Astrocyte (in vitro differentiated cells and primary cell): ENCODE data around the gene NANOS2. TPM values are rescaled to one million over a fixed set of nuclear protein-coding genes. Genes with fewer than 3 reads are reported as not detected.

Experiments
- DNase-seq: peaks from one replicate; pipeline ENCODE4 v3.0.0-alpha.2; 2010; ENCODE audit warnings: low read depth
- FAIRE-seq: peaks from 2 replicates; lab custom pipeline; 2011; peaks lifted over from hg19 to GRCh38; lab: Jason Lieb, UNC
- H2AFZ ChIP-seq: 2 replicates; pipeline ENCODE4 v1.6.0; 2012; ENCODE audit warnings: low read depth, low read length, inconsistent platforms
- H3K27ac ChIP-seq: 2 replicates; pipeline ENCODE4 v1.5.1; 2011; ENCODE audit warnings: low read depth, low read length, inconsistent platforms
- H3K27me3 ChIP-seq: 2 replicates; pipeline ENCODE4 v1.6.0; 2011; ENCODE audit warnings: low read length, inconsistent platforms; ENCODE audit not compliant: insufficient read depth
- H3K36me3 ChIP-seq: 2 replicates; pipeline ENCODE4 v1.5.1; 2011; ENCODE audit warnings: low read length, inconsistent platforms; ENCODE audit not compliant: insufficient read depth
- H3K4me1 ChIP-seq: 2 replicates; pipeline ENCODE4 v1.5.1; 2011; ENCODE audit warnings: low read length, inconsistent platforms; ENCODE audit not compliant: insufficient read depth
- H3K4me2 ChIP-seq: 2 replicates; pipeline ENCODE4 v1.6.0; 2012; ENCODE audit warnings: low read length, inconsistent platforms
- H3K4me3 ChIP-seq: 2 replicates; pipeline ENCODE4 v1.5.1; 2011; ENCODE audit warnings: low read depth, mild to moderate bottlenecking, low read length, inconsistent platforms; ENCODE audit not compliant: insufficient read depth
- H3K79me2 ChIP-seq: 2 replicates; pipeline ENCODE4 v1.6.0; 2012; ENCODE audit warnings: mild to moderate bottlenecking, low read length, inconsistent platforms; ENCODE audit not compliant: insufficient read depth
- H3K9ac ChIP-seq: 2 replicates; pipeline ENCODE4 v1.6.0; 2012; ENCODE audit warnings: mild to moderate bottlenecking, low read length, inconsistent platforms
- H3K9me3 ChIP-seq: 2 replicates; pipeline ENCODE4 v1.5.1; 2012; ENCODE audit warnings: low read depth, mild to moderate bottlenecking, low read length, inconsistent platforms; ENCODE audit not compliant: insufficient read depth
- H4K20me1 ChIP-seq: 2 replicates; pipeline ENCODE4 v1.6.0; 2012; ENCODE audit warnings: low read length, inconsistent platforms; ENCODE audit not compliant: insufficient read depth
- H3K27ac Mint-ChIP-seq: one replicate; pipeline ENCODE4 v1.8.0; 2021; ENCODE audit warnings: mild to moderate bottlenecking, mixed read lengths; ENCODE audit not compliant: unreplicated experiment
- H3K27me3 Mint-ChIP-seq: one replicate; pipeline ENCODE4 v1.8.0; 2021; ENCODE audit warnings: low read depth, mixed read lengths; ENCODE audit not compliant: unreplicated experiment
- H3K36me3 Mint-ChIP-seq: one replicate; pipeline ENCODE4 v1.8.0; 2021; ENCODE audit warnings: low read depth, mixed read lengths; ENCODE audit not compliant: unreplicated experiment
- H3K4me1 Mint-ChIP-seq: one replicate; pipeline ENCODE4 v1.8.0; 2021; ENCODE audit warnings: low read depth, mixed read lengths; ENCODE audit not compliant: unreplicated experiment
- H3K4me3 Mint-ChIP-seq: one replicate; pipeline ENCODE4 v1.8.0; 2021; ENCODE audit warnings: mild to moderate bottlenecking, moderate library complexity, mixed read lengths; ENCODE audit not compliant: unreplicated experiment
- H3K9me3 Mint-ChIP-seq: one replicate; pipeline ENCODE4 v1.8.0; 2021; ENCODE audit warnings: mild to moderate bottlenecking, mixed read lengths; ENCODE audit not compliant: unreplicated experiment
- CTCF ChIP-seq: IDR thresholded peaks from 2 replicates; pipeline ENCODE4 v1.5.1; 2011; ENCODE audit warnings: low read depth, mild to moderate bottlenecking, inconsistent platforms, low read length, moderate library complexity; ENCODE audit not compliant: insufficient read depth
- EZH2 ChIP-seq: IDR thresholded peaks from 2 replicates; pipeline ENCODE4 v1.6.1; 2012; ENCODE audit warnings: mild to moderate bottlenecking, low read length, inconsistent platforms; ENCODE audit not compliant: insufficient read depth
- total RNA-seq: library from RNA; stranded (reverse); gene quantifications from 2 replicates; pipeline ENCODE4 v1.2.1, GENCODE V29; 2021

The NANOS2 gene
- total RNA-seq, 1 donor from 2014 or later, result not detected

DNA sequence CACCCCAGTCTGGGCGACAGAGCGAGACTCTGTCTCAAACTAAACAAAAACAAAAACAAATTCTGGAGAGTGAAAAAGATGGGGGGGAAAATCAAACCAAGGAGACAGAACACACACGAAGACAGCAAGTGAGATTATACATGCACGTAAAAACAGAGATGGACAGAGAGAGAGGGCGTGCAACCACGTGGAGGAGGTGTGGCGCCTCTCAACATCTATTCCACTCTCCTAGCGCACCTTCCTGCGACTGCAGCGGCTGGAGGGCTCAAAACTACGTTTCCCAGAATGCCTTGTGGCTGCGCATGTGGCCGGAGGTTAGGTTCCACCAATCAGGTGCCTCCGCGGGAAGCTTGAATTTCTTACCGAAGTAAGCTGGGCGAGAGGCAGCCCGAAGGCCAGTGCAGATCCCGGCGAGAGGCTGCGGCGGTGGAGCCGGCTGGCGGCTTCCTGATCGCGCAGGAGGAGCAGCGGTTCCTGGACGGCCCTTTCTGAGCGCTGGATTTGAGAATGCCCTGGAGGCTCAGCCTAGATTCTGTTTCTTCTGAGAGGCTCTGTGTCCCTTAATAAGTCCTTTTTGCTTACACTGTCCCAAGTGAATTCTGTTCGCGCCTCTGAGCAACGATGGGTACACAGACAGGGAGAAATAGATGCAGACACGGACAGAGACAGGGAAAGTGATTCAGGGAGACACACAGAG lies 13.1 kb upstream of the NANOS2 start:
- Mint-ChIP-seq H3K4me3 (no peak overlapping the region), H3K27ac (no peak overlapping the region), H3K4me1 (no peaks in the 10 kb centered on the region), H3K27me3 (peaks cover 30% of the 10 kb centered on the region), H3K9me3 (peaks cover 1% of the 10 kb centered on the region), H3K36me3 (peaks cover 3% of the 10 kb centered on the region)
- Histone ChIP-seq H3K27ac (no peak overlapping the region), H3K4me3 (no peak overlapping the region), H2AFZ (peak overlapping the region; percentile 26), H3K4me2 (peak overlapping the region; percentile 67), H3K9me3 (no peaks in the 10 kb centered on the region), H3K9ac (peak overlapping the region; percentile 39), H4K20me1 (no peaks in the 10 kb centered on the region), H3K36me3 (no peaks in the 10 kb centered on the region), H3K79me2 (no peaks in the 10 kb centered on the region), H3K27me3 (peaks cover 2% of the 10 kb centered on the region), H3K4me1 (peaks cover 3% of the 10 kb centered on the region)
- TF ChIP-seq CTCF, result no peak
- TF ChIP-seq EZH2, result no peak
- peak; percentile 47 for FAIRE-seq
- DNase-seq, result peak; percentile 71

GRCh38 chr19:45924891-45925447 lies 10.4 kb upstream of the NANOS2 start:
- peaks cover 2% of the 10 kb centered on the region for H3K36me3 Mint-ChIP-seq

More at GRCh38 chr19:45924891-45925447, 10.4 kb upstream of the NANOS2 start:
- Histone ChIP-seq H2AFZ (no peak overlapping the region), H3K27ac (no peak overlapping the region), H3K27me3 (peaks cover 5% of the 10 kb centered on the region), H3K79me2 (no peaks in the 10 kb centered on the region), H3K36me3 (no peaks in the 10 kb centered on the region), H3K4me2 (no peak overlapping the region), H3K9ac (no peak overlapping the region), H3K9me3 (no peaks in the 10 kb centered on the region), H3K4me1 (peaks cover 3% of the 10 kb centered on the region), H4K20me1 (no peaks in the 10 kb centered on the region), H3K4me3 (no peak overlapping the region)
- FAIRE-seq (no peak), DNase-seq (no peak)
- Mint-ChIP-seq H3K4me1 (no peaks in the 10 kb centered on the region), H3K9me3 (peaks cover 1% of the 10 kb centered on the region), H3K27ac (no peak overlapping the region), H3K27me3 (peaks cover 15% of the 10 kb centered on the region), H3K4me3 (no peak overlapping the region)
- TF ChIP-seq EZH2, result no peak
- no peak for TF ChIP-seq CTCF
